HUES6 (cell line): ENCODE results near the gene NIPBL.

Source experiments
- H3K27ac ChIP-seq: 2 replicates; pipeline ENCODE4 v1.7.0; 2013; ENCODE audit warnings: low read depth, mild to moderate bottlenecking, low read length, inconsistent platforms
- H3K27me3 ChIP-seq: 2 replicates; pipeline ENCODE4 v1.6.1; 2013; ENCODE audit warnings: low read length; ENCODE audit not compliant: control insufficient read depth, insufficient read depth
- H3K36me3 ChIP-seq: 2 replicates; pipeline ENCODE4 v1.6.1; 2013; ENCODE audit warnings: low read length; ENCODE audit not compliant: control insufficient read depth, insufficient read depth
- H3K4me1 ChIP-seq: 2 replicates; pipeline ENCODE4 v1.6.1; 2013; ENCODE audit warnings: low read length; ENCODE audit not compliant: control insufficient read depth, insufficient read depth
- H3K4me3 ChIP-seq: 2 replicates; pipeline ENCODE4 v1.5.1; 2013; ENCODE audit warnings: low read depth, low read length
- H3K9ac ChIP-seq: one replicate; pipeline ENCODE4 v1.6.1; 2013; ENCODE audit warnings: mild to moderate bottlenecking, low read length
- H3K9me3 ChIP-seq: 2 replicates; pipeline ENCODE4 v1.6.1; 2013; ENCODE audit warnings: low read depth, low read length; ENCODE audit not compliant: control insufficient read depth, insufficient read depth

NIPBL gene

GRCh38 chr5:36932056-36932455, 55.5 kb downstream of the NIPBL start:
- Histone ChIP-seq H3K4me1 (no peaks in the 10 kb centered on the region; the same call in 1 of the 2 replicates), H3K9ac (no peak overlapping the region), H3K9me3 (no peaks in the 10 kb centered on the region), H3K36me3 (no peaks in the 10 kb centered on the region), H3K4me3 (no peak overlapping the region), H3K27me3 (no peaks in the 10 kb centered on the region), H3K27ac (no peak overlapping the region)

GRCh38 chr5:36932699-36933098, 56.1 kb downstream of the NIPBL start:
- no peaks in the 10 kb centered on the region for H3K9me3 ChIP-seq

GRCh38 chr5:36934740-36935356, 58.3 kb downstream of the NIPBL start:
- no peak overlapping the region for H3K4me3 ChIP-seq
- H3K9me3 ChIP-seq: no peaks in the 10 kb centered on the region
- H3K27ac ChIP-seq: no peak overlapping the region

More at GRCh38 chr5:36932699-36933098, 56.1 kb downstream of the NIPBL start:
- Histone ChIP-seq H3K27me3 (no peaks in the 10 kb centered on the region), H3K4me3 (no peak overlapping the region), H3K9ac (no peak overlapping the region), H3K36me3 (no peaks in the 10 kb centered on the region), H3K27ac (no peak overlapping the region), H3K4me1 (no peaks in the 10 kb centered on the region; the same call in 1 of the 2 replicates)

GRCh38 chr5:36935805-36936204, 59.2 kb downstream of the NIPBL start:
- Histone ChIP-seq H3K4me1 (no peaks in the 10 kb centered on the region; the same call in 1 of the 2 replicates), H3K9me3 (no peaks in the 10 kb centered on the region), H3K9ac (no peak overlapping the region), H3K36me3 (no peaks in the 10 kb centered on the region), H3K27me3 (no peaks in the 10 kb centered on the region), H3K4me3 (no peak overlapping the region), H3K27ac (no peak overlapping the region)

More at GRCh38 chr5:36934740-36935356, 58.3 kb downstream of the NIPBL start:
- Histone ChIP-seq H3K4me1 (no peaks in the 10 kb centered on the region; the same call in 1 of the 2 replicates), H3K36me3 (no peaks in the 10 kb centered on the region), H3K9ac (no peak overlapping the region), H3K27me3 (no peaks in the 10 kb centered on the region)

- Histone ChIP-seq H3K4me1 (no peaks in the 10 kb centered on the region; the same call in 1 of the 2 replicates), H3K36me3 (no peaks in the 10 kb centered on the region), H3K9ac (no peak overlapping the region), H3K27me3 (no peaks in the 10 kb centered on the region), H3K4me3 (no peak overlapping the region), H3K9me3 (no peaks in the 10 kb centered on the region), H3K27ac (no peak overlapping the region)
Measured at GRCh38 chr5:36936309-36936708, 59.7 kb downstream of the NIPBL start.

GRCh38 chr5:36938129-36938528, 61.6 kb downstream of the NIPBL start:
- Histone ChIP-seq H3K9ac (no peak overlapping the region), H3K36me3 (no peaks in the 10 kb centered on the region), H3K27ac (no peak overlapping the region), H3K4me3 (no peak overlapping the region), H3K4me1 (no peaks in the 10 kb centered on the region; the same call in 1 of the 2 replicates), H3K27me3 (no peaks in the 10 kb centered on the region), H3K9me3 (no peaks in the 10 kb centered on the region)

- Histone ChIP-seq H3K9ac (no peak overlapping the region), H3K27ac (no peak overlapping the region), H3K4me1 (peaks cover 2% of the 10 kb centered on the region; the same call in 1 of the 2 replicates), H3K36me3 (no peaks in the 10 kb centered on the region), H3K4me3 (no peak overlapping the region), H3K27me3 (no peaks in the 10 kb centered on the region), H3K9me3 (no peaks in the 10 kb centered on the region)
Measured at GRCh38 chr5:36939969-36940858, 63.6 kb downstream of the NIPBL start.

GRCh38 chr5:36943584-36943983, 67.0 kb downstream of the NIPBL start:
- H3K36me3 ChIP-seq: no peaks in the 10 kb centered on the region
- H3K27me3 ChIP-seq: no peaks in the 10 kb centered on the region
- no peak overlapping the region for H3K9ac ChIP-seq
- H3K27ac ChIP-seq: no peak overlapping the region
- H3K9me3 ChIP-seq: no peaks in the 10 kb centered on the region
- H3K4me3 ChIP-seq: no peak overlapping the region
- peaks cover 6% of the 10 kb centered on the region for H3K4me1 ChIP-seq

GRCh38 chr5:36944024-36944423, 67.5 kb downstream of the NIPBL start:
- no peaks in the 10 kb centered on the region for H3K9me3 ChIP-seq
- no peak overlapping the region for H3K9ac ChIP-seq
- peaks cover 6% of the 10 kb centered on the region for H3K4me1 ChIP-seq
- H3K36me3 ChIP-seq: no peaks in the 10 kb centered on the region
- no peaks in the 10 kb centered on the region for H3K27me3 ChIP-seq
- H3K27ac ChIP-seq: no peak overlapping the region
- H3K4me3 ChIP-seq: no peak overlapping the region

GRCh38 chr5:36944607-36945225, 68.1 kb downstream of the NIPBL start:
- Histone ChIP-seq H3K9me3 (no peaks in the 10 kb centered on the region), H3K9ac (no peak overlapping the region), H3K27ac (no peak overlapping the region), H3K4me1 (peaks cover 6% of the 10 kb centered on the region), H3K27me3 (no peaks in the 10 kb centered on the region), H3K36me3 (no peaks in the 10 kb centered on the region), H3K4me3 (no peak overlapping the region)

- Histone ChIP-seq H3K36me3 (no peaks in the 10 kb centered on the region), H3K27me3 (no peaks in the 10 kb centered on the region), H3K9ac (no peak overlapping the region), H3K9me3 (no peaks in the 10 kb centered on the region), H3K27ac (no peak overlapping the region), H3K4me1 (peaks cover 6% of the 10 kb centered on the region), H3K4me3 (no peak overlapping the region)
Measured at GRCh38 chr5:36945687-36946086, 69.1 kb downstream of the NIPBL start.
